Stomach (tissue), 9 donors: Measurements from ENCODE around the gene CELA2A. TPM values are rescaled to one million over a fixed set of nuclear protein-coding genes. Genes with fewer than 3 reads are reported as not detected.
"Not testable (repeated sequence)": the region's sequence is repeated elsewhere in the genome, so short reads cannot be mapped to it uniquely, and the experiment has no call there.

ENCODE experiments used
- DNase-seq, 2 donors: peaks; one replicate each; pipeline versions ENCODE4 v3.0.0 to v3.0.0-alpha.2; 2013 to 2019
- H3K27ac ChIP-seq, 5 donors: fragments of 200-600 bp in 4 of 5; sonication (generic) in 4 of 5; one replicate each; pipeline ENCODE4 v1.5.1; 2013 to 2019; ENCODE audit warnings: mild to moderate bottlenecking in 1 of 5, moderate library complexity in 1 of 5
- H3K27me3 ChIP-seq, 3 donors: fragments of 200-600 bp; sonication (generic); one replicate each; pipeline ENCODE4 v1.5.1; 2017 to 2019; ENCODE audit warnings: mixed run types in 1 of 3
- H3K36me3 ChIP-seq, 4 donors: fragments of 200-600 bp; sonication (generic); 1 replicate in 3 of 4; 2 replicates in 1 of 4; pipeline ENCODE4 v1.5.1; 2016 to 2019
- H3K4me1 ChIP-seq, 4 donors: fragments of 200-600 bp; sonication (generic); one replicate each; pipeline ENCODE4 v1.5.1; 2016 to 2019
- H3K4me3 ChIP-seq, 4 donors: fragments of 200-600 bp; sonication (generic) in 3 of 4; one replicate each; pipeline ENCODE4 v1.5.1; 2016 to 2019; ENCODE audit warnings: mild to moderate bottlenecking in 1 of 4
- H3K9me3 ChIP-seq, 4 donors: fragments of 200-600 bp; sonication (generic); one replicate each; pipeline ENCODE4 v1.5.1; 2016 to 2019
- EP300 ChIP-seq: sonication (generic); formaldehyde crosslinking; IDR thresholded peaks from one replicate; pipeline ENCODE4 v1.6.1; 2017; ENCODE audit warnings: antibody characterized with exemption
- POLR2A ChIP-seq, 4 donors: fragments of 450-650 bp; IDR thresholded peaks; one replicate each; pipeline ENCODE4 v1.6.1; 2016; ENCODE audit warnings: antibody characterized with exemption in 4 of 4, control low read depth in 2 of 4, mild to moderate bottlenecking in 1 of 4, moderate library complexity in 1 of 4
- POLR2AphosphoS5 ChIP-seq, 3 donors: sonication (generic); formaldehyde crosslinking; IDR thresholded peaks; one replicate each; pipeline ENCODE4 v1.6.1; 2016; ENCODE audit warnings: antibody characterized with exemption in 3 of 3
- WGBS, 5 donors: extraction: QIAGEN DNeasy Blood & Tissue Kit in 3 of 5; methylation state at CpG; one replicate each; pipeline versions ENCODE4 v1.1.5 to v1.1.7; 2013 to 2018; 5-methylcytosine and 5-hydroxymethylcytosine counted together
- intact Hi-C: fragments of 100-400 bp; cut with DNase I; formaldehyde crosslinking; loops from one replicate; pipeline ENCODE4 v1.15.1; 2023; ENCODE audit warnings: low total_unique reads
- polyA plus RNA-seq, 3 donors: library from polyadenylated mRNA; stranded (reverse); fragments of 200-250 nt; gene quantifications; one replicate each; pipeline ENCODE4 v1.2.3, GENCODE V29; 2013
- total RNA-seq, 5 donors: library from RNA; depleted of rRNA; stranded (reverse); fragments of >200 nt; gene quantifications; one replicate each; pipeline versions ENCODE4 v1.1.0 to v1.2.3, GENCODE V29; 2014 to 2016
- TF ChIP-seq, protein P1 (sequence below), 7 experiments: fragments of 450-650 bp in 4 of 7; fragments of 200-600 bp in 3 of 7; sonication (generic) in 3 of 7; IDR thresholded peaks; one replicate each; pipeline ENCODE4 v1.5.1; 2016 to 2019; ENCODE audit warnings: antibody characterized with exemption in 7 of 7, control low read depth in 2 of 7, mild to moderate bottlenecking in 1 of 7
- donor health status: healthy with polysubstance abuse.
- donor health status: Bipolar disorder and iron deficiency.
- donor health status: healthy.

CELA2A gene
- total and polyA plus RNA-seq, 8 donors, result 0.43 to 3.1 (median 1.1) TPM; not detected in 4

DNA sequence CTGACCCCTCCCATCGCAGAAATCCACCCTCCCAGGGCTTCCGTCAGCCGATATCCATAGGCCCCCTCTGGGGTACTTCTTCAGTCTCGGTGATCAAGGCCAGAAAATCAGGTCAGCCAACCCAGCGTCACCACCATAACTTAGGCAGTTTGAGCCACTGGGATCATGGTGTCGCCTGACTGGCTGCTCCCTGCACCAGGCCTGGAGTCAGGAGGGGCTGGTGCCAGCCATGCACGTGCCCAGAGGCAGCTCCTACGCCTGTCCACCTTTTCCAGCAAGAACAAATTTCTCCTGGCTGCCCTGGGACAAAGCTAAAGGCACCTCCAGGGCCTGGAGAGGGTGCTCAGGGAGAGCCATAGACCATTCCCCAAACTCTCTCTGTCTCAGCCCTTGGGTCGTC is 23.1 kb upstream of the CELA2A start:
- no peak for DNase-seq
- Histone ChIP-seq H3K4me3 (no peak overlapping the region), H3K9me3 (no peaks in the 10 kb centered on the region), H3K27me3 (no peaks in the 10 kb centered on the region), H3K27ac (peak overlapping the region in 1 of 5 donors; percentile 10), H3K4me1 (peaks cover 6 to 34% (median 23%) of the 10 kb centered on the region in 4 donors), H3K36me3 (peaks cover 18 to 33% (median 22%) of the 10 kb centered on the region in 4 donors)
- intact Hi-C loops, result no loop called here
- 81 to 90% (median 85%) methylated on average over 9 of the region's 9 CpGs for WGBS, 5 donors
- no peak for TF ChIP-seq POLR2AphosphoS5 (IDR thresholded peaks at IDR 0.05)
- TF ChIP-seq, protein P1, sequence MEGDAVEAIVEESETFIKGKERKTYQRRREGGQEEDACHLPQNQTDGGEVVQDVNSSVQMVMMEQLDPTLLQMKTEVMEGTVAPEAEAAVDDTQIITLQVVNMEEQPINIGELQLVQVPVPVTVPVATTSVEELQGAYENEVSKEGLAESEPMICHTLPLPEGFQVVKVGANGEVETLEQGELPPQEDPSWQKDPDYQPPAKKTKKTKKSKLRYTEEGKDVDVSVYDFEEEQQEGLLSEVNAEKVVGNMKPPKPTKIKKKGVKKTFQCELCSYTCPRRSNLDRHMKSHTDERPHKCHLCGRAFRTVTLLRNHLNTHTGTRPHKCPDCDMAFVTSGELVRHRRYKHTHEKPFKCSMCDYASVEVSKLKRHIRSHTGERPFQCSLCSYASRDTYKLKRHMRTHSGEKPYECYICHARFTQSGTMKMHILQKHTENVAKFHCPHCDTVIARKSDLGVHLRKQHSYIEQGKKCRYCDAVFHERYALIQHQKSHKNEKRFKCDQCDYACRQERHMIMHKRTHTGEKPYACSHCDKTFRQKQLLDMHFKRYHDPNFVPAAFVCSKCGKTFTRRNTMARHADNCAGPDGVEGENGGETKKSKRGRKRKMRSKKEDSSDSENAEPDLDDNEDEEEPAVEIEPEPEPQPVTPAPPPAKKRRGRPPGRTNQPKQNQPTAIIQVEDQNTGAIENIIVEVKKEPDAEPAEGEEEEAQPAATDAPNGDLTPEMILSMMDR (IDR thresholded peaks at IDR 0.05), result no peak

DNA sequence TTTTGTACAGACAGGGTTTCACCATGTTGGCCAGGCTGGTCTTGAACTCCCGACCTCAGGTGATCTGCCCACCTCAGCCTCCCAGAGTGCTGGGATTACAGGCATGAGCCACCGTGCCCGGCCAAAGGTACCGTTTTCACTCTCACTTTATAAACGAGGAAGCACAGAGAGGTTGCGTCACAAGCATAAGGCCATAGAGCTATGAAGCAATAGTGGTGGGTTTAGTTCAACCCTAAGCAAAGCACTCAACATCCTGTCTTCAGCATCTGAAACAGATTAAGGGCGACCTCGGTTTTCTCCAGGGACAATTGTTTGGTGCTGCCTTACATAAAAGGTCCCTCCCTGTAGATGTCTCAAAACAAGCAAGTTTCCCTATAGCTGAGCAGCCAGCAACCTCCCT is 21.8 kb upstream of the CELA2A start:
- intact Hi-C loops, H3K4me3 ChIP-seq, DNase-seq, H3K27me3 ChIP-seq, H3K9me3 ChIP-seq, H3K27ac ChIP-seq: not testable (repeated sequence)
- 60 to 69% (median 66%) methylated on average over 8 of the region's 8 CpGs for WGBS, 5 donors
- H3K36me3 ChIP-seq, result peaks cover 6 to 21% (median 10%) of the 10 kb centered on the region in 4 donors
- H3K4me1 ChIP-seq, result peaks cover 6 to 34% (median 21%) of the 10 kb centered on the region in 4 donors

DNA sequence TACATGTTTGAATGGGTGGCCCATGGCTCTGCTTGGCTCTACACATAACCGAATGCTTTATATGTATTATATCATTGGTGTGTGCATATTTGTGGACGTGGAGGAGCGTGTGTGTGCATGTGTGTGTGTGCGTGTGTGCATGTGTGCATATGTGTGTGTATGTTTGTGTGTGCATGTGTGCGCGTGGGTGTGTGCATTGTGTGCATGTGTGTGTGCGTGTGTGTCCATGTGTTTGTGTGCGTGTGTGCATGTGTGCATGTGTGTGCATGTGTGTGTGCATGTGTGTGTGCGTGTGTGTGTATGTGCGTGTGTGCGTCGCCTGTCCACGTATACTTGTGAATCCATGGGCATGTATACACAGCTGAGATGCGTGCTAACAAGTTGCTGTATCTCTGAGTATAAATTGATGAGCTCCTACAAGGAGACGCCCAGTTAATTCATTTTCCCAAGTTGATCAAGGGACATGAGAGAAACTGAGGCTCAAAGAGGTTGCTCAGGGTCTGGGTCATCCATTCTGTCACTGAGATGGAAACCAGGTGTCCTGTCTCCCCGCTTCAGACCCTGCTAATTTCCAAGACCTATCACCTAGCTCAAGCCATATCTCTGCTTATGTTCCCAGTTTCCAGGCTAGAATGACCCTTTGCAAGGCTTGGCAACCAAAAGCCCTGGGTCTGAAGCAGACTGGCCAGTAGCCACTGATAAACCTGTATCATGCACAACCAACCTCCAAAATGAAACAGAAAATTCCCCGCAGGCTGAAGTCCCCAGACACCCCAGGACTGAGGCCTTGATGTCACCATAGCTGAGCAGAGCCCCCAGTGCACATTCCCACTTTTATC is 21.1 kb upstream of the CELA2A start:
- H3K4me1 ChIP-seq, result peaks cover 6 to 28% (median 21%) of the 10 kb centered on the region in 4 donors
- 84 to 89% (median 86%) methylated on average over 17 of the region's 17 CpGs for WGBS, 5 donors
- peak overlapping the region in 1 of 5 donors; percentile 7 for H3K27ac ChIP-seq
- H3K4me3 ChIP-seq, result no peak overlapping the region
- intact Hi-C loops, result no loop called here
- peaks cover 0 to 13% (median 6%) of the 10 kb centered on the region in 4 donors for H3K36me3 ChIP-seq
- DNase-seq, result no peak
- no peaks in the 10 kb centered on the region for H3K27me3 ChIP-seq
- TF ChIP-seq POLR2A (IDR thresholded peaks at IDR 0.05) (no peak), EP300 (no peak), POLR2AphosphoS5 (IDR thresholded peaks at IDR 0.05) (no peak)
- TF ChIP-seq, protein P1 (IDR thresholded peaks at IDR 0.05), result no peak
- no peaks in the 10 kb centered on the region for H3K9me3 ChIP-seq

DNA sequence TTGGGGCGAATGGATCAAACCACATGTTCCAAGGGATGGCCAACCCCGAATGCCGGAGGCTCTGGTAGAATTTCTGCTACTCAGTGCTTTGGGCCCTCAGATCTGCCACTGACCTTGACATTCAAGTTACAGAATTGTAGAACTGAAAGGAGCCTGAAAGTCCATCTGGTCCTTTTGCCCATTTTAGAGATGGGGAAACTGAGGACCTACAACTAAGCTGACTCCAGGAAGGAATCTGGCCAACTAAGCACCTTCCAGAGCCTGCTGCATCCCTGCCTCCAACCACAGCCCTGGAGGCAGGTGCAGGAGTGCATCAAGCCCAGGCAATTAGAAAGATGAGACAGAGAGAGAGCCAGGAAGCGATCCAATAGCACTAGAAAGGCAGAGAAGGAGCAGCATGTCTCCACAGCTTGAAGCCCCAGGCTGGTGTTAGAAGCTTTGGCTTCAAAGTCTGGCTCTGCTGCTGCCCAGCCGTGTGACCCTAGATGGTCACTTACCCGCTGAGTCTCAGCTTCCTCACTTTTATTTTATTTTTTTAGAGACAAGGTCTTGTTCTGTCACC is 19.6 kb upstream of the CELA2A start:
- TF ChIP-seq EP300 (no peak), POLR2AphosphoS5 (IDR thresholded peaks at IDR 0.05) (no peak), POLR2A (IDR thresholded peaks at IDR 0.05) (no peak)
- intact Hi-C loops, result no loop called here

DNA sequence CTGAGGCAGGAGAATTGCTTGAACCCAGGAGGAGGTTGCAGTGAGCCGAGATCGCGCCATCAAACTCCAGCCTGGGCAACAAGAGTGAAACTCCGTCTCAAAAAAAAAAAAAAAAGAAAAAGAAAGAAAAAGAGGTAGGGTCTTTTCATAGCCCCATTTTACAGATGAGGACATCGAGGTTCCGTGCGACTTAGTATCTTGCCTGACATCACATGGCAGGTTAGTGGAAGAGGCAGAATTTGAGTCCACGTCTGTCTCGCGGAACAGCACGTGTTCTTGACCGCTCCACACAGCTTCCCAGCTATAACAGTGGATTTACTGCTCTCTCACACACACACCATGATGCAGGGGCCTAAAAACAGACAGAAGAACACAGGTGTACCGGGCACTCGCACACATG is 17.2 kb upstream of the CELA2A start:
- TF ChIP-seq, protein P1 (IDR thresholded peaks at IDR 0.05), result no peak
- no peak for TF ChIP-seq POLR2AphosphoS5 (IDR thresholded peaks at IDR 0.05)
- TF ChIP-seq POLR2A (IDR thresholded peaks at IDR 0.05), result no peak
- no peak for TF ChIP-seq EP300
- DNase-seq, result no peak
- no peak overlapping the region for H3K4me3 ChIP-seq
- no peaks in the 10 kb centered on the region for H3K9me3 ChIP-seq
- H3K27ac ChIP-seq, result no peak overlapping the region
- no peaks in the 10 kb centered on the region for H3K36me3 ChIP-seq
- intact Hi-C loops, result no loop called here
- H3K4me1 ChIP-seq, result peaks cover 0 to 6% (median 0%) of the 10 kb centered on the region in 4 donors
- no peaks in the 10 kb centered on the region for H3K27me3 ChIP-seq
- 94 to 97% (median 95%) methylated on average over 14 of the region's 14 CpGs for WGBS, 5 donors

More for the DNA sequence above, 19.6 kb upstream of the CELA2A start:
- WGBS, 5 donors, result 91 to 98% (median 97%) methylated on average over 4 to 6 of the region's 6 CpGs
- Histone ChIP-seq H3K27me3 (no peaks in the 10 kb centered on the region), H3K4me1 (peaks cover 5 to 20% (median 13%) of the 10 kb centered on the region in 4 donors), H3K36me3 (no peaks in the 10 kb centered on the region), H3K27ac (no peak overlapping the region), H3K9me3 (no peaks in the 10 kb centered on the region), H3K4me3 (no peak overlapping the region)
- DNase-seq, result no peak
